Measurements from ENCODE around the gene ABLIM2.
"Not testable (repeated sequence)": the region's sequence is repeated elsewhere in the genome, so short reads cannot be mapped to it uniquely, and the experiment has no call there.

ABLIM2 gene

GRCh38 chr4:8156617-8157016 lies 2.0 kb downstream of the ABLIM2 start:
- no peak for DNase-seq

GRCh38 chr4:8155660-8156421 lies 2.8 kb downstream of the ABLIM2 start:
- DNase-seq = no peak

- no peak for DNase-seq
These were observed 3.6 kb downstream of the ABLIM2 start for GRCh38 chr4:8155048-8155447.

GRCh38 chr4:8153441-8153840 lies 5.2 kb downstream of the ABLIM2 start:
- DNase-seq = no peak

GRCh38 chr4:8152865-8153257 lies 5.8 kb downstream of the ABLIM2 start:
- no peak for DNase-seq

GRCh38 chr4:8152090-8152864 lies 6.3 kb downstream of the ABLIM2 start:
- DNase-seq = no peak

- no peak for DNase-seq
These were observed 7.4 kb downstream of the ABLIM2 start for GRCh38 chr4:8151165-8151650.

GRCh38 chr4:8150152-8151090 lies 8.2 kb downstream of the ABLIM2 start:
- no peak for DNase-seq

- no peak for DNase-seq
These were observed 8.9 kb downstream of the ABLIM2 start for GRCh38 chr4:8149664-8150063.

- no peak for DNase-seq
These were observed 9.7 kb downstream of the ABLIM2 start for GRCh38 chr4:8148785-8149435.

- DNase-seq = no peak
These were observed 10.5 kb downstream of the ABLIM2 start for GRCh38 chr4:8148159-8148558.

- no peak for DNase-seq
These were observed 11.2 kb downstream of the ABLIM2 start for GRCh38 chr4:8147231-8147970.

GRCh38 chr4:8146157-8146556 lies 12.5 kb downstream of the ABLIM2 start:
- DNase-seq = no peak

- no peak for DNase-seq
These were observed 14.3 kb downstream of the ABLIM2 start for GRCh38 chr4:8144359-8144758.

- no peak for DNase-seq
These were observed 15.0 kb downstream of the ABLIM2 start for GRCh38 chr4:8143392-8144140.

- no peak for DNase-seq
These were observed 16.1 kb downstream of the ABLIM2 start for GRCh38 chr4:8142556-8142955.

GRCh38 chr4:8141935-8142334 lies 16.7 kb downstream of the ABLIM2 start:
- DNase-seq = no peak

- no peak for DNase-seq
These were observed 17.7 kb downstream of the ABLIM2 start for GRCh38 chr4:8140915-8141314.

- DNase-seq = not testable (repeated sequence)
These were observed 18.9 kb downstream of the ABLIM2 start for GRCh38 chr4:8139726-8140125.

- DNase-seq = no peak
These were observed 21.5 kb downstream of the ABLIM2 start for GRCh38 chr4:8136972-8137710.

Measured in activated CD4-positive, alpha-beta T cell treated with anti-CD3 and anti-CD28 coated beads, Interleukin-2, amount 50 U/mL, for 16 hours (primary cell).